ENCODE data around the gene TRIM47. TPM values are rescaled to one million over a fixed set of nuclear protein-coding genes. Genes with fewer than 3 reads are reported as not detected.

Gene TRIM47
- total RNA-seq, 1 experiment from 2014 or later, result 86.7 TPM

DNA sequence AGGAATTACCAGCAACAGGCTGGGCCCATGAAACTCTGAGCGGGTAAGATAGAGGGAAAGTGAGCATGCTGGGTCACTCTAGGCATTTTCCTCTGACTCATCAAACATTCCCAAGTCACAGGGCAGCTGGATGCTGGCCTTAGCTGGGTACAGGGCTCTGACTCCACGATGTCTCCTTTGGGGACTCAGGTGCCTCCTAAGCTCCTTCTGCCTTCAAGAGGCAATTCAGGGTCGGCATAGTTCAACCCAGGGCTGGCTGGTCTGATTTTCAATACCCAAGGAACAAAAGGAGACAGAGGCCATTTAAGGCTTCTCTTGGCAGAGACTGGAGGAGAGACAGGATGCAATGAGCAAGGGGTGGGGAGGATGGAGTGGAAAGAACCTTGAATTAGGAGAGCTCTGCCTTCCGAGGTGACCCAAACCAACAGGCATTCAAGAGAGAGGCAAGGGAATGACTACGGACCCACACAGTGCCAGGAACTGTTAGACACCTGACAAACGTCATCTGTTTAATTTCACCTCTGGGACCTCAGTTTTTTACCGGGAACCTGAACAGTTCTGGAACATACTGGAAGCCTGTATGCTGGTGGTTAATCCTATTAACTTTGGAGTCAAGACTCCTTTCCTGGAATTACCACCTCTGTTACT is 24.2 kb downstream of the TRIM47 start:
- Histone ChIP-seq H4K20me1 (ENCODE audit: insufficient read depth) (no peaks in the 10 kb centered on the region), H2AFZ (ENCODE audit: low read depth, low read length, poor library complexity, severe bottlenecking) (no peak overlapping the region), H3K79me2 (ENCODE audit: insufficient read depth, low read length) (peaks cover 20% of the 10 kb centered on the region; the same call in 1 of the 2 replicates), H3K4me2 (ENCODE audit: low read length) (peak overlapping the region; percentile 96), H3K36me3 (ENCODE audit: control insufficient read depth in 1 of 2, insufficient read depth in 2 of 2, low read length in 2 of 2) (peaks cover 6 to 9% of the 10 kb centered on the region in 2 experiments; a peak in 3 of 4 replicates), H3K9me3 (ENCODE audit: control insufficient read depth in 1 of 2, insufficient read depth in 1 of 2, low read depth in 1 of 2, low read length in 2 of 2) (no peaks in the 10 kb centered on the region), H3K9me2 (ENCODE audit: insufficient read depth) (no peaks in the 10 kb centered on the region), H3K4me1 (ENCODE audit: control insufficient read depth in 1 of 2, insufficient read depth in 2 of 2, low read length in 2 of 2) (peaks cover 15 to 31% of the 10 kb centered on the region in 2 experiments), H3K9ac (ENCODE audit: low read length) (peak overlapping the region; percentile 86), H3K4me3 (replicated peaks in 1 of 2; ENCODE audit: low read depth in 1 of 2, low read length in 2 of 2) (peak overlapping the region; percentile 75 to 86), H3K27me3 (ENCODE audit: insufficient read depth, low read length) (no peaks in the 10 kb centered on the region), H3K27ac (ENCODE audit: low read depth, low read length) (peak overlapping the region; percentile 37)
- DNase-seq (ENCODE audit: low read depth, low spot score) (no peak), ATAC-seq (no peak)
- intact Hi-C loops (cut with micrococcal nuclease), result loop anchor here (2.0 to 10.0 kb wide), 2 partner anchors 75 to 179 kb away; a partner anchor contains a TSS
- ChIA-PET RAD21 (ENCODE audit: low non-redundant PET in 1 of 2, low total read pairs in 2 of 2, uncharacterized antibody in 2 of 2, unreplicated experiment in 2 of 2) (interaction anchor here in 1 of 2 experiments (1.1 to 2.0 kb wide), 2 partner anchors 9 to 21 kb away, joined by 3 to 5 read pairs; no protein-coding TSS in a partner anchor), CTCF (interaction anchor here (1.2 to 4.3 kb wide), 5 partner anchors 8 to 71 kb away, joined by 5 to 57 read pairs (median 20); partner anchors contain the start of gene TRIM47), POLR2A (interaction anchor here (1.9 to 6.8 kb wide), 5 partner anchors 21 to 76 kb away, joined by 4 to 83 read pairs (median 23); partner anchors contain the start of genes MRPL38, TRIM47 and TRIM65)
- BruUV-seq (replicated peaks), result TSS peak; percentile 87
- TF ChIP-seq, protein P1, sequence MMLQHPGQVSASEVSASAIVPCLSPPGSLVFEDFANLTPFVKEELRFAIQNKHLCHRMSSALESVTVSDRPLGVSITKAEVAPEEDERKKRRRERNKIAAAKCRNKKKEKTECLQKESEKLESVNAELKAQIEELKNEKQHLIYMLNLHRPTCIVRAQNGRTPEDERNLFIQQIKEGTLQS (IDR thresholded peaks at IDR 0.05), result no peak
- TF ChIP-seq CEBPB (IDR thresholded peaks at IDR 0.05; ENCODE audit: low read depth), result no peak
- no peak for TF ChIP-seq EGR1 (IDR thresholded peaks at IDR 0.05; ENCODE audit: low read depth)
- no peak for TF ChIP-seq ELF1 (IDR thresholded peaks at IDR 0.05; ENCODE audit: borderline replicate concordance, low read depth)
- no peak for TF ChIP-seq YY1 (IDR thresholded peaks at IDR 0.05; ENCODE audit: extremely low read depth, insufficient replicate concordance, low read depth, low read length)
- no peak for TF ChIP-seq POLR2AphosphoS5 (IDR thresholded peaks at IDR 0.05; ENCODE audit: low read depth, low read length)
- TF ChIP-seq EZH2phosphoT487 (IDR thresholded peaks at IDR 0.05; ENCODE audit: borderline replicate concordance), result no peak
- TF ChIP-seq, protein P2, sequence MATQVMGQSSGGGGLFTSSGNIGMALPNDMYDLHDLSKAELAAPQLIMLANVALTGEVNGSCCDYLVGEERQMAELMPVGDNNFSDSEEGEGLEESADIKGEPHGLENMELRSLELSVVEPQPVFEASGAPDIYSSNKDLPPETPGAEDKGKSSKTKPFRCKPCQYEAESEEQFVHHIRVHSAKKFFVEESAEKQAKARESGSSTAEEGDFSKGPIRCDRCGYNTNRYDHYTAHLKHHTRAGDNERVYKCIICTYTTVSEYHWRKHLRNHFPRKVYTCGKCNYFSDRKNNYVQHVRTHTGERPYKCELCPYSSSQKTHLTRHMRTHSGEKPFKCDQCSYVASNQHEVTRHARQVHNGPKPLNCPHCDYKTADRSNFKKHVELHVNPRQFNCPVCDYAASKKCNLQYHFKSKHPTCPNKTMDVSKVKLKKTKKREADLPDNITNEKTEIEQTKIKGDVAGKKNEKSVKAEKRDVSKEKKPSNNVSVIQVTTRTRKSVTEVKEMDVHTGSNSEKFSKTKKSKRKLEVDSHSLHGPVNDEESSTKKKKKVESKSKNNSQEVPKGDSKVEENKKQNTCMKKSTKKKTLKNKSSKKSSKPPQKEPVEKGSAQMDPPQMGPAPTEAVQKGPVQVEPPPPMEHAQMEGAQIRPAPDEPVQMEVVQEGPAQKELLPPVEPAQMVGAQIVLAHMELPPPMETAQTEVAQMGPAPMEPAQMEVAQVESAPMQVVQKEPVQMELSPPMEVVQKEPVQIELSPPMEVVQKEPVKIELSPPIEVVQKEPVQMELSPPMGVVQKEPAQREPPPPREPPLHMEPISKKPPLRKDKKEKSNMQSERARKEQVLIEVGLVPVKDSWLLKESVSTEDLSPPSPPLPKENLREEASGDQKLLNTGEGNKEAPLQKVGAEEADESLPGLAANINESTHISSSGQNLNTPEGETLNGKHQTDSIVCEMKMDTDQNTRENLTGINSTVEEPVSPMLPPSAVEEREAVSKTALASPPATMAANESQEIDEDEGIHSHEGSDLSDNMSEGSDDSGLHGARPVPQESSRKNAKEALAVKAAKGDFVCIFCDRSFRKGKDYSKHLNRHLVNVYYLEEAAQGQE (IDR thresholded peaks at IDR 0.05; ENCODE audit: low read depth), result no peak
- TF ChIP-seq, protein P3, sequence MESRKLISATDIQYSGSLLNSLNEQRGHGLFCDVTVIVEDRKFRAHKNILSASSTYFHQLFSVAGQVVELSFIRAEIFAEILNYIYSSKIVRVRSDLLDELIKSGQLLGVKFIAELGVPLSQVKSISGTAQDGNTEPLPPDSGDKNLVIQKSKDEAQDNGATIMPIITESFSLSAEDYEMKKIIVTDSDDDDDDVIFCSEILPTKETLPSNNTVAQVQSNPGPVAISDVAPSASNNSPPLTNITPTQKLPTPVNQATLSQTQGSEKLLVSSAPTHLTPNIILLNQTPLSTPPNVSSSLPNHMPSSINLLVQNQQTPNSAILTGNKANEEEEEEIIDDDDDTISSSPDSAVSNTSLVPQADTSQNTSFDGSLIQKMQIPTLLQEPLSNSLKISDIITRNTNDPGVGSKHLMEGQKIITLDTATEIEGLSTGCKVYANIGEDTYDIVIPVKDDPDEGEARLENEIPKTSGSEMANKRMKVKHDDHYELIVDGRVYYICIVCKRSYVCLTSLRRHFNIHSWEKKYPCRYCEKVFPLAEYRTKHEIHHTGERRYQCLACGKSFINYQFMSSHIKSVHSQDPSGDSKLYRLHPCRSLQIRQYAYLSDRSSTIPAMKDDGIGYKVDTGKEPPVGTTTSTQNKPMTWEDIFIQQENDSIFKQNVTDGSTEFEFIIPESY (IDR thresholded peaks at IDR 0.05; ENCODE audit: extremely low read depth, insufficient replicate concordance, low read length), result no peak
- TF ChIP-seq, protein P4, sequence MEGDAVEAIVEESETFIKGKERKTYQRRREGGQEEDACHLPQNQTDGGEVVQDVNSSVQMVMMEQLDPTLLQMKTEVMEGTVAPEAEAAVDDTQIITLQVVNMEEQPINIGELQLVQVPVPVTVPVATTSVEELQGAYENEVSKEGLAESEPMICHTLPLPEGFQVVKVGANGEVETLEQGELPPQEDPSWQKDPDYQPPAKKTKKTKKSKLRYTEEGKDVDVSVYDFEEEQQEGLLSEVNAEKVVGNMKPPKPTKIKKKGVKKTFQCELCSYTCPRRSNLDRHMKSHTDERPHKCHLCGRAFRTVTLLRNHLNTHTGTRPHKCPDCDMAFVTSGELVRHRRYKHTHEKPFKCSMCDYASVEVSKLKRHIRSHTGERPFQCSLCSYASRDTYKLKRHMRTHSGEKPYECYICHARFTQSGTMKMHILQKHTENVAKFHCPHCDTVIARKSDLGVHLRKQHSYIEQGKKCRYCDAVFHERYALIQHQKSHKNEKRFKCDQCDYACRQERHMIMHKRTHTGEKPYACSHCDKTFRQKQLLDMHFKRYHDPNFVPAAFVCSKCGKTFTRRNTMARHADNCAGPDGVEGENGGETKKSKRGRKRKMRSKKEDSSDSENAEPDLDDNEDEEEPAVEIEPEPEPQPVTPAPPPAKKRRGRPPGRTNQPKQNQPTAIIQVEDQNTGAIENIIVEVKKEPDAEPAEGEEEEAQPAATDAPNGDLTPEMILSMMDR (IDR thresholded peaks at IDR 0.05 in 2 of 3, conservative IDR thresholded peaks at IDR 0.05 in 1 of 3; ENCODE audit: borderline replicate concordance in 1 of 3, insufficient read depth in 1 of 3, low read depth in 2 of 3, low read length in 2 of 3), result no peak
- no peak for TF ChIP-seq ZFX (IDR thresholded peaks at IDR 0.05)
- no peak for TF ChIP-seq JUND (IDR thresholded peaks at IDR 0.05)
- no peak for TF ChIP-seq POLR2A (IDR thresholded peaks at IDR 0.05; ENCODE audit: borderline replicate concordance, extremely low read depth, insufficient read depth, insufficient read length)
- no peak for TF ChIP-seq FOSL1 (IDR thresholded peaks at IDR 0.05; ENCODE audit: low read depth)
- TF ChIP-seq CBX3 (IDR thresholded peaks at IDR 0.05; ENCODE audit: low read depth), result no peak
- no peak for TF ChIP-seq SP1 (IDR thresholded peaks at IDR 0.05; ENCODE audit: low read depth)
- no peak for TF ChIP-seq SRF (IDR thresholded peaks at IDR 0.05; ENCODE audit: low read depth)
- no peak for TF ChIP-seq ZNF274 (IDR thresholded peaks at IDR 0.05; ENCODE audit: low read depth, low read length)

All from HCT116 (cell line).